Stomach (tissue), 4 donors: Measurements from ENCODE around the gene PSMD13.

Experiments used
- CTCF ChIP-seq, 7 experiments: fragments of 450-650 bp in 4 of 7; fragments of 200-600 bp in 3 of 7; sonication (generic) in 3 of 7; IDR thresholded peaks; one replicate each; pipeline ENCODE4 v1.5.1; 2016 to 2019; ENCODE audit warnings: antibody characterized with exemption in 7 of 7, control low read depth in 2 of 7, mild to moderate bottlenecking in 1 of 7
- POLR2AphosphoS5 ChIP-seq, 3 donors: sonication (generic); formaldehyde crosslinking; IDR thresholded peaks; one replicate each; pipeline ENCODE4 v1.6.1; 2016; ENCODE audit warnings: antibody characterized with exemption in 3 of 3

- TF ChIP-seq POLR2AphosphoS5 (IDR thresholded peaks at IDR 0.05) (no peak), CTCF (IDR thresholded peaks at IDR 0.05) (no peak)
Measured at GRCh38 chr11:284105-285020, 47.6 kb downstream of the PSMD13 start.
